CMK (cell line): ENCODE measurements around the gene CDRT4.
A peak's percentile ranks its signal among the peaks of the same experiment; 100 is the strongest.

Source experiments
- DNase-seq: peaks from one replicate; pipeline ENCODE4 v3.0.0-alpha.2; 2010; ENCODE audit warnings: low read depth

Gene CDRT4

DNA sequence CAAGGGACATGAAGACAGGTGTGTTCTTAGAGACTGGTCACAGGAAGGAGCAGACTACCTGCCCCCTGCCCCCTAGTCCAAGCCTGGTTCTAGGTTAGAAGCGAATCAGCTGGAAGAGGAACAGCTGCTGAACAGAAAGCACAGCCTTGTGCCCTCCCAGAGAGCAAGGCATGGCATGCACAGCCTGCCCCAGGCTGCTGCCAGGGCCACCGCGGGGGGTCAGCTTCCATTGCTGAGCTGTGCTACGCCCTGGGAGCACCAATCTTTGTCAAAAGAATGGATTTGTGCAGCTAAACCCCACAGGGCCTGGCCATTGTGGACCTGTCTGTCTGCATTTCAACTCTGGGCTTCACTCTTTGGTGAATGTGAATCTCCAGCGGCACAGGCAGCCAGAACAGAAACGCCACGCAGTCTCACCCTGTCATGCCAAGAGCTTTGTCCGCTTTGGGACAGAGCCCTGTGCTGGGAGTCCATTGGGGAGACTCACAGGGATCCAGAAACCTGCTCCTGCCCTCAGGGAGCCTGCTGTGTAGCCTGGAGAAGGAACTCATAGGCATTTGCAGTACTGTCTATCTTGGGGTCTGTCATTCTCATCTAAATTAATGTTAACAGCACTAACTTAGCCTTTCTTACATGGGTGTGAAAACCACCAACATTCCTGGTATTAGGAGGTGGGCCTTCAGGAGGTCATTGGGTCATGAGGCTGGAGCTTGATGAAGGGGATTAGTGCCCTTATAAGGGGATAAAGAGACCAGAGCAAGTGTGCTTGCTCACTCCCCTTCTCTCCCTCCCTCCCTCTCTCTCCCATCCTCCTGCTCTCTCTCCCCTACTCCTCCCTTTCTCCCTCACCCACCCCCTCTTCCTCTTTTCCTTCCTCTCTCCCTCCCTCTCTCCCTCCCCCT lies 25.6 kb upstream of the CDRT4 start:
- no peak for DNase-seq

DNA sequence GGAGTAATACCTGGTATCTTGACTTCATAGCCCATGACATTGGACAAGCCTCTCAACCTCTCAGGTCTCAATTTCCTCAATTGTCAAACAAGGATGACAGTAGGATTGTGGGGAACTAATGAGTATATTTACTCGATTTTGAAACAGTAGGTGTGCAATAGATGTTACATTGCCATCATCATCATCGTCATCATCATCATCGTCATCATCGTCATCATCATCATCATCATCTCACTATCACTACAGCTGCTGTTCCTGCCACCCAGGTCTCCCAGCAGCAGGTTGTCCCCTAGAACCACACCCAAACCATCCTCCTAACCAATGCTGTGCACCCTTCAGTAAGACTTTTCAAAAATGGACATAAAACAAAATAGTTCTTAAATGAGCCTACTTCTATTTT lies 24.8 kb upstream of the CDRT4 start:
- no peak for DNase-seq

DNA sequence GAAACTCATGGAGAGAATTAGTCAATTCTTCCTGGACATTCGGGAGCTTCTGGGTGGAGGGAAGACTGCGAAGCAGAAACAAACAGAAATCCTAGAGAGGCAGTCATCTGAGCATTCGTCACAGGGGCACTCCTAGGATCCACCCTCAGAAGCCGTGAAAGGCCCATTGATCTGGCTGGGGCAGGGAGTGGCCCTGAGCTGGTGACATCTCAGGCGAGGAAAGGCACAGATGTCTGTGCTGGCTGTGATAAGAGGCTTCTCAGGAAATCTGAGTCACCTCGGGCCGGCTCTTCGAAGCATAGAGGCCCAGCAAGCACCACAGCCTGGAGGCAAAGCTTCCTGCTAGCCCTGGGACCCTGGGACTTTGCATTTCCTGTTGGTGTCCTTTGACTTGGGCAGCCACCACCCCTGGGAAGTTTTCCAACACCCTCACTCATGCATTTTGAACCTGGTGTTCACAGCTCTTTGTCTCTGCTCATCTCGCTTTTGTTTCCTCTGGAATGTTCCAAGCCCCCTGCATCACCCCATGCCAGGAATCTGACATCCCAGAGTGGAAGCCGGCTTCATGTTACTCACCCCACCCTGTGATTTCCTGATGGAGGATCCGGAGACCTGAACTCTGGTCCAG lies 23.3 kb upstream of the CDRT4 start:
- DNase-seq, result peak; percentile 63

DNA sequence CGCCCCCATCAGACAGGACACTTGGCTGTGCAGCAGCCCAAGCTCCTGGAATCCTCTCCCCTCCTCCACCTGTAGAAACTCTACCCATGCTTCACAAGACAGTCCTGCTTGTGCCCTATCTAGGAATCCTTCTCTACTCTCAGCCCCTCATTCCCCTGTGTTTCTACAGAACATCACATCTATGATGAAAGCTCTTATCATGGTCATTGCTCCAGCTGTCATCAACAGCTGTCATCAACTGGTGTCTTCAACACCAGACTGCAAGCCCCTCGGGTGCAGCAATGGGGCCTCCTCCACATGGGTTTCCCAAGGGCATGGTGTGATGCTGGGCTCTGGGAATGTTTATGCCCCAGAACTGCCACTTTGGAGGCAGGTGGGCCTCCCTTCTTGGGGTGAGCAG lies 21.1 kb upstream of the CDRT4 start:
- DNase-seq, result no peak

DNA sequence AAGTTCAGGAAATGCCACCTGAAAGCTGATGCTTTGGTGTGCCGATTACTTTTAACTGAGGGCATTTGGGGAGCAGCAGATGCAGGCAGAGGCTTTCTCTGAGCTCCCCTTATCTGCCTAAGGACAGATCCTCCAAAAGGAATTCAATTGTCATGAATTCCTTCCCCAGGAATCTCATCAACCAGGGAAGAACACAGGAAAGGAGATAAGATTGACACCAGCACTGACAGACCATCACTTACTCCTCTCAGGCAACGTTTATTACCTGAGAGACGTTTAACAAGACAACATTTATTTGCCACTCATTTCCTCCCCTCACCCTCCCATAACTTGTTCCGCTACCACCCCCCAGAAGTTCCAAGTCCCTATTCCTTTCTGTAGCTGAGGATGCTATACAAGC lies 17.6 kb upstream of the CDRT4 start:
- DNase-seq, result no peak

DNA sequence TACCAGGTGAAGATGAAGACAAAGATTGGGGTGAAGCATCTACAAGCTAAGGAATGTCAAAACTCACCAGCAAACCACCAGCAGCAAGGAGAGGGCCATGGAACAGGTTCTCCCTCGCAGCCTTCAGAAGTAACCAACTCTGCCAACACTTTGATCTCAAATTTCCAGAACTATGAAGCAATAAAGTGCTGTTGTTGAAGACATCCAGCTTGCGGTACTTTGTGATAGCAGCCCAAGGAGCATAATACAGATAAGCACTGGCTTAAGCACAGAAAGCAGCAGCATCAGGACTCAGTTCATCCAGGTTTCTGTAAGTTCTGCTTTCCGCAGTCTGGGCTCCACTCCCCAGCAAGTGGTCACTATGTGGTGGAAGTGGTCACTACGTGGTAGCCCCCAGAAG lies 16.0 kb upstream of the CDRT4 start:
- no peak for DNase-seq

DNA sequence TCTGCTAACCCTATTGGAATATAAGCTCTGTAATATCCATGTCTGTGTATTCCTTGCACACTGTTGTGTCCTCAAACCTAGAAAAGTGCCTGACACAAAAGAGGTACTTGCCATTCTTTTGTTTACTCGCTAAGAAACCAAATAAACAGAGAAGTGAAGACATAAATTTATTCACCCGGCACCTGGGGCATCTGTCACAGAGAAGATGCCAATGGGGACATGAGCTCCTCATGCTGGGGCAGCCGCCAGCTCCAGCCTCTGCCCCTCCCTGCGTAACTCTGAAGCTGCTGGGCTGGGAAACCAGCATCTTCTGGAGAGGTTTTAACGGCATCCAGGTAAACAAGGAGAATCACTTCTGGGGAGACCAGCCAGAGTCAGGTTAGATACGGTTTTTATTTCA lies 15.1 kb upstream of the CDRT4 start:
- DNase-seq, result no peak

DNA sequence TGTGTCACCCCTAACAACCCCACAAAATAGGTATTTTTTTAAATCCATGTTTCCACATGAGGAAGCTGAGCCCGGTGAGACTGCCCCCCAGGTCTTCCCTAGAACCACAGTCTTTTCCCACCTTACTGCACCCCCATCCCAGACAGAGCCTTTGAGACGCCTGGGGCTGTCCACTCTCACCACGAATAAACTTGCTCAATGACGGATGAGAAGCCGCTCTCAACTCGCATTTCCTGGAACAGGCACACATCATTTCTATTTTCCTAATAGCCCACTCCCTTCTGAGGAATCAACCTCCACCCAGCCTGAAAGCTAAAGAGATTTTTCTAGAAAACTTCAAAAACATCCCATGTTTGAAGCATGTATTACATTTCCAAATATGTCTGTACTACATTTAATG lies 14.1 kb upstream of the CDRT4 start:
- no peak for DNase-seq

DNA sequence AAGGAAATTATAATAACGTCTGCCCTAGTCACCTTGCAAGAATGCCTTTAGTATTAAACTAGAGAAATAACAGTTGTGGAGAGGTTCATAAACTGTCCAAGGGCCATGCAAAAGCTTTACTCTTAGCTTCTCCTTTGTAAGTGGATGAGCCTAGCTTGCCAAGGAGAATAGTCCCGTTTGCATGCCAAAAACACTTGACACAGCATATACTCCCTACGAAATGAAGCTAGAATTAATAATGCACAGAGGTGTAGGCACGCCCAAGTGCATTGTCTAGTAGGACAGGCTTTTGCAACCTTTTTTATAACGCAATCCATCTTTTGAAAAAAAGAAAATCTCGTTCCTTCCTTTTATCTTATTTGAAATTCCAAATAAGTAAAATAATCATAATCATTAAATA lies 12.8 kb upstream of the CDRT4 start:
- no peak for DNase-seq

DNA sequence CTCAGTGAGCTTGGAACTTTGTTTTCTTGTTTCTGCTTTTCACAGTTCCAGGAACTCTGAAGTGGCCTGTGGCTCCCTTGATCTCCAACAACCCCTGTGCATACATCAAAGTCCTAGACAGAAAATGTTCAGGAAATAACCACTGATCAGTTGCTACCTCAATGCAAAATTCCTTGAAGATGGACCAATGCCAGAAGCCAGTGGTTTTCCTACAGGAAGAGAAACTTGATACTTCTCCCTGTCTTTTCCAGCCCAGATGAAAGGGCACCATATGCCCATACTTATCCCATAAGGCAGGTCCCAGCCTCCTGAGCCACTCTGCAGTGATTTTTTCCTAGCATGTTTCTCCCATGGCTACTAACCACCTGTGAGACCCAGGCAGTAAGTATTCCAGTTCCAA lies 12.3 kb upstream of the CDRT4 start:
- DNase-seq, result no peak

DNA sequence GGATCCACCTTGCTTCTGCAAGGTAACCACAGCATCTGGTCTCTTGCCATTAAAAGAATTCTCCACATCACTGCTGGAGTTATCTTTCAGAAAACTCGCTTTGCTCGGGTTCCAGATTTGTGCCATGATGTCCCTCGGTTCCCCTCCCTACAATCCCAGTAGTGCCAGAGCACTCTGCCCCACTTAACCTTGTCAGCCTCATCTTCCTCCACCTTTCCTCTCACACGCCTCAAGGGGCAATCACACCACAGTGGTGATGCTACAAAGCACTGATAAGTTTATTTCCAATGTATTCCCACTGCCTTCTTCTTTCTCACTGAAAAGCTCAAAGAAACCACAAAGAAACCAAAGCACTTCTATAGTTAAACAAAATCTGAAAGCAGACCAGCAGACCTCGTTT lies 11.4 kb upstream of the CDRT4 start:
- DNase-seq, result no peak

DNA sequence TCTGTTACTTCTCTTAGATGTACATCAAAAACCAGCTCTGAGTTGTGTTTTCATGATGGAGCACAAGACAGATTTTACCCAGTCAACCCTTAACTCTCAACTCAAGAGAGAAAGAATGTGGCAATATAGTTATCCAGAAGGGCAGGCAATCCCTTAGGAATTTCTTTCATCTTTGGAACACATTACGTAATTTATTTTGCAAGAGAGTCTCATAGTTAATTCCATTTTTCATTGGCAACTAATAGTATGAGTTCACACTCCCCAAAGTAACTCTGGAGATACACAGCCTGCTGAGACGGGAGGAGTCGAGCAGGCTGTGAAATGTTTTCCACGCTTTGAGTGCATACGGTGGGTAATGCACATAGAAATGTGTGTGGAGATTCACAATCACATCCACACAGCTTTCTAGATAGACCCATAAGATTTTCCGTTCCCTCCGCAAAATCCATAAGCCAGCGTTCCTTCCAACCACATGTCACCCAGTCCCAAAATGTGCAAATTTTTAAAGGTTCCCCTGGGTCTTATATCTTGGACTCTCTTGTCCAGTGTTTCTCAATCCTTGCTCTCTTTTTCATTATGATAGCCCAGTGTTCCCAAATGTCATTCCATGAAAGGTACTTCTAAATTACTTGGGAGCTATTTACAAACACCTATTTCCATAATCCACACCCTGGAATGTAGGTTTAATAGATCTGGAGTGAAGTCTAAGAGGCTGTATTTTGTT lies 8.4 kb upstream of the CDRT4 start:
- no peak for DNase-seq

DNA sequence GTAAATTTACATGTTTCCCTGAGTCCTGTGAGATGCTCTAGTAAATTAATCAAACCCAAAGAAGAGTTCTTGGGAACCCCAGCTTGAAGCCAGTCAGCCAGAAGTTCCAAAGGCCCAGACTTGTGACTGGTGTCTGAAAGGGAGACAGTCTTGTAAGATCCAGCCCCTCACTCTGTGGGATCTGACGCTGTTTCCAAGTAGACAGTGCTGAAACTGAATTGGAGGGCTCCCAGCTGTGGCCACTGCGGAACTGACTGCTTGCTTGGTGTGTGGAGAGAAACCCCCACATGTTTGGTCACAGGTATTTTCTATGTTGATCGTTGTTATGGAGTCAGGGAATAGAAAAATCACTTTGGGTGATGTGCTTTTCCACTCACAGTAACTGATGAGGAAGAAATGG lies 5.5 kb upstream of the CDRT4 start:
- DNase-seq, result no peak

DNA sequence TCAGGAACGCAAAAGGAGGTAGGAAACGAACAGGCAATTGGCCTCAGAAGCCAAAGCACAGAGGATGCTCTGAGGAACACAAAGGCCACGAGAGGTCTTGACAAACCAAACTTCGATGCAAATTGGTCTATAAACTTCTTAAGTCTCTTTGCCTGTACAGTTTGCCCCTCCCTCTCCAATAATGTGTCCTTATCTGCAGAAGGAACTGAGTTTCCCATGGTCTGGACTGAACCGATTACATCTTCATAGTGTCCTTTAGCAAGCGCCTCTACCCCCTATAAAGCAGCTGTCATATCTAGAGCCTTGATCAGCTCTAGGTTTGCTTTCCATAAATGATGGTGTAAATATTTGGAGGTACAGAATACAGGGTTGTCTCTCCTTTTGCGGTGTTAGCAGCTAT lies 3.1 kb upstream of the CDRT4 start:
- no peak for DNase-seq

DNA sequence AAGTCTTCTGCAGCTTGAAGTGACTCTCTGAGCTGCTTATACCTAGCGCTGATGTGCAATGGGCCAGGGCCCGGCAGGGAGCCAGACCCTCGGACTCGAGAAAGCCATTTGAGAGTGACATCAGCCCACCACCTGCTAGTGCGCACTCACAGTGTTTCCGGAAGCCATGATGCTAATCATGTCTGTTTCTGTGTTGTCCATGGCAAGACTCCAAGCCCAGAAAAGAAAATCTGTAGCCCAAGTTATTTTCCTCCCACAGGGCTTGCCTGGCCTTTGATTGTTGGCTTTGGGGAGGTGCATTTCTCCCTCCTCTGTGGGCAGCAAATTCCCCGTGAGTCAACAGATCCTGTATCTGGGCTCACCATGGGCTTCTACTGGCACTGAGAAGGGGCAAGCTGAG lies 1.8 kb upstream of the CDRT4 start:
- DNase-seq, result no peak

DNA sequence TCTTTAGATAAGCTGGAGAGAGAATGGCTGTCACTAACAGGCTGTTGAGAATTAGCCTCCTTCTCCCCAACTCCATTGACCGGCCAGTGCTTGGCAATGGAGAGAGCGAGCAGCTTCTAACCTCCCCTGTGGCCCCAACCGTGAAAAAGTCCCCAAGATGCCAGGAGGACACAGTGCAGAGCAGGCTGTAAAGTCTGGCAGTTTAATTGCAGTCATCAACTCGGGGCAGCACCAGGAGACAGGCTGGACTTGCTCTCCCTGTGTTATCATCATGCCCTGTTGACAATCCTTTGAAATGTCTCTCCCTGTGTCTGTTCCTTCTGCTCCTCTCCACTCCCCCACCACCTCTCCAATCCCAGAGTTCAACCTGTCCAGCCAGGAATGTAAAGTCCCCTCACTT lies 705 bp upstream of the CDRT4 start:
- DNase-seq, result no peak

DNA sequence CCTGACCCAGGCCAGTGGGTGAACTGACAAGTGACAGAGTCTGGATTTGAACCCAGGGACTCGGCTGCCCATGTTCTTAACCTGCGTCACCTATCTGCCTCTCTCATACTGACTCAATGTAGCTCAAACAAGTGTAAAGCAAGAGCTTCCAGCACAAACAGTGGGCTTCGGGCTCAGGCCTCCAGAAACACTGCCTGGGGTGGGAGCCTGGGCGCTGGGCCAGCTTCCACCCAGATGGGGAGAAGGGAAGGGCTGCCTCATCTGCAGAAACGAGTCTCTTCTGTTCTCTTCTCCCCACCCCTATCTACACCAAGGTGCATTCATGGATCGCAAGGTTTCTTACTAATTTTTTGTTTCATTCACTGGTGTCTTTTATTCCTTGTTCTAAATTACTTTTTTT lies 1.3 kb downstream of the CDRT4 start:
- DNase-seq, result no peak

DNA sequence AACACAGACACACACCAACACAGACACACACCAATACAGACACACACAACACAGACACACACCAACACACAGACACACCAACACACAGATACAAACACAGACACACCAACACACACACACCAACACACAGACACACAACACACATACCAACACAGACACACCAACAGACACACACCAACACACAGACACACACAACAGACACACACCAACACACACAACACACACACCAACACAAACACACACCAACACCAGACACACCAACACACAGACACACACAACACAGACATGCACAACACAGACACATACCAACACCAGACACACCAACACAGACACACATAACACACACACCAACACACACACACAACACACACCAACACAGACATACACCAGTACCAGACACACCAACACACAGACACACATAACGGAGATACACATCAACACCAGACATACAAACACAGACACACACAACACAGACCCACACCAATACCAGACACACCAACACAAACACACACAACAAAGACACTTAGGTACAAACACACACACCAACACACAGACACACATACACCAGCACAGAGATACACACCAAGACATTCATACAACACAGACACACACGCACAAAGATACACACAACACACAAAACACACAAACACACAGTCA lies 2.2 kb downstream of the CDRT4 start:
- DNase-seq, result no peak

DNA sequence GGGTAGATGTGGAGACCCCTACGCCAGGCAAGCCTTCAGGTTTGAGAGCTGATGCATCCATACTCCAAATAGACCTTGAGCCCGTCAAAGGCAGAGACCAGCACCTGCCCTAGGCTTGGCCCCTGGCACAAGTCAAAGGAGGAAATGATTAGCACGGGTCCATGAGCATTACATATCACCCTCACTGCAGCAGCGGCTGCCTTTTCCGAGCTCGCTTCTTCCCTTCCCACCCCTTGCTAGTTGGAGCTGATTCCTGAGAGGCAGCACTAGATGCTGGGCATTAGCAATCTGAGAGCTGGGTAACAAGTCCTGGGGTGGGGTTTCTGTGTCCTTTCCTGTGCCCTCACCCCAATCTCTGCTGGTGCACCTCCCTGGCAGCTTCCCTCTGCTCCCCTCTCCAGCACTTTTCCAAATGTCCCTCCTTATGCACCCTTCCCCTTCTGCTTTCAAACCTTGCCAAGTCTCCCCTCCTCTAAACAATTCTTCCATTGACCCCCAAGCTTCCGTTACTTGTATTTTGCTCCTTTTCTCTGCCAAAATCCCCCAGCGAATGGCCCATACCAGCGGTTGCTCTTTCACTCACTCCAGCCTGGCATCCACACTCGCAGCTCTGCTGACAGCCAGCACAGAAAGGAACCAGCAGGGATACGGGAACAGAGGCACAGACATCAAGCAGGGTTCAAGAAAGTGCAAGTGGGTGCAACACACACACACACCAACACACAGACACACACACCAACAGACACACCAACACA lies 3.0 kb downstream of the CDRT4 start:
- no peak for DNase-seq

DNA sequence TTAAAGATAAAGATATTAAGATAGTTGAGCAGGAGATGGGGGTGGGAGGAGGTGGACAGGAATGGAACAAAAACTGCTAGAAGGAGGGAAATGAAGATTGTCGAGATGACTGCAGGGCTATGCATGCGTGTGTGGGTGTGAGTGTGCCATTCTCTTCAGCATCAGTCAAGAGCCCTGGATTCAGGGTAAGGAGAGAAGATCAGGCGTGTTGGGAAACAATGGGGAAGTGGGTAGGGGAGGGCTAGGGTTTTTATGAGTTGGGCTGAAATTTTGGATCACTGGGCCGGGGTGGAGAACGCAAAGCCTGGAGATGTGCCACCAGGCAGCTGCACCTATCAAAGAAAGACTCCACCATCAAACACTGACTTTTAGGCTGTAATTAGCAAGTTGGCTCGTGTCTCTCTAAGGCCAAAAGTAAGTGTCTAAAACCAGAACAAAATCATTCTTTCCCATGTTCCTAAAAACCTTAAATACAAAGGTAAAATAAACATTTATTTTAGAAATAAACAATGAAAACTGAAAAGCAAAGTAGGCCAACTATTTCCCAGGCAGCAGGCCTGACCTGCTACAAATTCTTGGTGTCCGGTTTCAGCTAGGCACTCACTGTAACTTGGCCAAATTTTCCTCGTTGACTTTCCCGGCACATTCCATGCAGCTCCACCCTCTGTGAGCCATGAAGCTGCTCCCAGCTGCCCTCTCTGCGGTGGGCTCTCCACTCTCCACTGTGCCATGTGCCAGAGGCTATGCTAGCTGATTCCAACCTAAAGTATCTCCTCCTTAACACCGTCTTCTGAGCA lies 4.2 kb downstream of the CDRT4 start:
- DNase-seq, result no peak

DNA sequence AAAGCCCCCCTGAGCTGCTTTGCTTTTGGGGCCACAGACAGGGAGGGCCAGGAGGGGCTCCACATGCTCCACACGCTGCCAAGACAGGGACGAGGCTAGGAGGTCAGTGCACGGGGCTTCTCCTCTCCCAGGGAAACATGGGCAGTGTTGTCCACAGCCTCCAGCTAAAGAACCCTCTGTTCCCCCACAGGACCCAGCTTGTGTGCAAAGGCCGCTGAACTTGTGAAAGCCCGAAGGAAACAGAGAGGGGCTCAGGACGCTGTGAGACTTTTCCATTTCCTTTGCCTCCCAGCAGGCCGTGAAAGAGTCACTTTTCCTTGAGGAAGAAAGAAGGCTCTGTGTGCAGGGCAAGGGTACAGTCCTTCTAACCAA lies 9.7 kb downstream of the CDRT4 start:
- no peak for DNase-seq
